ENCODE results near the gene NTF3. TPM values are rescaled to one million over a fixed set of nuclear protein-coding genes. Genes with fewer than 3 reads are reported as not detected.

The NTF3 gene
- total and polyA plus RNA-seq, 2 of the 8 experiments (the other 6 are each of a cell fraction or from before 2014, with no cell fraction given) = 1.4 to 2.3 TPM

DNA sequence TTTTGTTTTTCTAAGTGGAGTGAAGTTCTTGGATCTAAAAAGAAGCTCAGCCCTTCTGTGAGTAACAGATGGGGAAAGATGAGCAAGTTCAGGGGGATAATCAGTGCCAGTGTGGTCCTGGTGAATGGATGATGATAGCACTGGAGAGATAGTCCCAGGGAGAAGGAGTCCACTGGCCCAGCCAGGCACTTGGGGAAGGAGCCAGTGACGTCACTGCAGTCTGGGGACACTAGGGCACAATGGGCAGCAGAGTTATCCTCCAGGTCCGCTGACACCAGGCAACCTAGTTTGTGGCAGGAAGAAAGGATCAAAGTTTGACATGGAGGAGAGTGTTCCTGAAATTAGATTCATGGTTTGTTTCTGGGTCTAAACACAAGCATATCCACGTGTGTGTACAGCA lies 101.5 kb downstream of the NTF3 start:
- Histone ChIP-seq H2AK5ac (ENCODE audit: low read depth, low read length) (no peak overlapping the region), H3K56ac (replicated peaks; ENCODE audit: insufficient read length, low read depth, low read length) (no peak overlapping the region), H2AFZ (ENCODE audit: low read length) (no peak overlapping the region), H2BK20ac (ENCODE audit: low read length) (no peak overlapping the region), H3K14ac (ENCODE audit: insufficient read length) (no peak overlapping the region), H3K4ac (replicated peaks; ENCODE audit: insufficient read length, low read depth, low read length) (no peak overlapping the region), H3K79me2 (ENCODE audit: control insufficient read depth in 1 of 2, insufficient read depth in 2 of 2, low read length in 2 of 2) (no peaks in the 10 kb centered on the region), H3K4me1 (replicated peaks in 1 of 4; ENCODE audit: control insufficient read depth in 3 of 4, insufficient read depth in 4 of 4, low read length in 3 of 4) (peaks cover 0 to 10% (median 2%) of the 10 kb centered on the region in 4 experiments; a peak in 2 of 7 replicates), H4K8ac (ENCODE audit: extremely low read depth, insufficient read depth, low read length) (no peak overlapping the region), H2BK15ac (ENCODE audit: low read length) (no peak overlapping the region), H3K79me1 (ENCODE audit: low read depth, low read length) (no peaks in the 10 kb centered on the region), H3K9me3 (ENCODE audit: insufficient read depth in 2 of 2, low read depth in 1 of 2, low read length in 1 of 2) (no peaks in the 10 kb centered on the region), H3K27ac (ENCODE audit: low read depth, low read length) (no peak overlapping the region), H2BK120ac (replicated peaks; ENCODE audit: low read depth, low read length) (no peak overlapping the region), H3K9ac (replicated peaks in 1 of 4; ENCODE audit: extremely low read depth in 1 of 4, low read depth in 3 of 4, low read length in 3 of 4) (no peak overlapping the region), H3K4me3 (ENCODE audit: extremely low read depth in 1 of 4, insufficient read depth in 2 of 4, low read depth in 3 of 4, low read length in 4 of 4) (no peak overlapping the region), H3K4me2 (ENCODE audit: insufficient read depth in 1 of 2, low read depth in 2 of 2, low read length in 2 of 2) (no peak overlapping the region), H3K23ac (ENCODE audit: insufficient read length) (no peak overlapping the region), H4K5ac (ENCODE audit: insufficient read length, low read depth, low read length) (no peak overlapping the region), H4K91ac (replicated peaks; ENCODE audit: insufficient read length, low read length) (no peak overlapping the region), H3K23me2 (ENCODE audit: low read depth, low read length) (no peaks in the 10 kb centered on the region), H4K20me1 (replicated peaks in 1 of 2; ENCODE audit: control insufficient read depth in 1 of 2, insufficient read depth in 2 of 2, low read length in 2 of 2) (no peaks in the 10 kb centered on the region), H2BK12ac (ENCODE audit: low read depth, low read length) (no peak overlapping the region), H3K36me3 (ENCODE audit: control insufficient read depth in 2 of 4, insufficient read depth in 4 of 4, low read length in 3 of 4) (no peaks in the 10 kb centered on the region), H3K27me3 (replicated peaks in 1 of 4; ENCODE audit: control insufficient read depth in 3 of 4, extremely low read depth in 1 of 4, insufficient read depth in 3 of 4, low read length in 3 of 4) (peaks cover 0 to 2% (median 0%) of the 10 kb centered on the region in 4 experiments; a peak in 2 of 7 replicates), H3K18ac (ENCODE audit: extremely low read depth, low read length) (no peak overlapping the region), H2BK5ac (ENCODE audit: low read depth, low read length) (no peak overlapping the region)
- ChIA-PET POLR2A (ENCODE audit: partially characterized antibody) (no interaction called here), CTCF (ENCODE audit: partially characterized antibody) (interaction anchor here (0.6 to 2.0 kb wide), 3 partner anchors 22 to 49 kb away, joined by 3 to 5 read pairs (median 3); no protein-coding TSS in a partner anchor)
- WGBS, 2 experiments (ENCODE audit: extremely low coverage in 1 of 2, insufficient coverage in 1 of 2, insufficient read length in 1 of 2, insufficient replicate concordance in 2 of 2, low coverage in 1 of 2, low lambda C conversion rate in 2 of 2, missing lambda C conversion rate in 1 of 2) = 67% methylated on average over 3 of the region's 3 CpGs; no CpG with 5 or more reads in 1 of the 2 experiments
- DNase-seq (ENCODE audit: low read depth in 1 of 2, low spot score in 2 of 2) (no peak), FAIRE-seq (no peak)
- TF ChIP-seq ZNF274 (IDR thresholded peaks at IDR 0.05; ENCODE audit: borderline replicate concordance, extremely low read depth, low read length) = no peak
- no peak for TF ChIP-seq GTF2F1 (IDR thresholded peaks at IDR 0.05; ENCODE audit: borderline replicate concordance, low read depth, low read length)
- TF ChIP-seq JUN (IDR thresholded peaks at IDR 0.05; ENCODE audit: low read depth, low read length) = no peak
- TF ChIP-seq, protein P1, sequence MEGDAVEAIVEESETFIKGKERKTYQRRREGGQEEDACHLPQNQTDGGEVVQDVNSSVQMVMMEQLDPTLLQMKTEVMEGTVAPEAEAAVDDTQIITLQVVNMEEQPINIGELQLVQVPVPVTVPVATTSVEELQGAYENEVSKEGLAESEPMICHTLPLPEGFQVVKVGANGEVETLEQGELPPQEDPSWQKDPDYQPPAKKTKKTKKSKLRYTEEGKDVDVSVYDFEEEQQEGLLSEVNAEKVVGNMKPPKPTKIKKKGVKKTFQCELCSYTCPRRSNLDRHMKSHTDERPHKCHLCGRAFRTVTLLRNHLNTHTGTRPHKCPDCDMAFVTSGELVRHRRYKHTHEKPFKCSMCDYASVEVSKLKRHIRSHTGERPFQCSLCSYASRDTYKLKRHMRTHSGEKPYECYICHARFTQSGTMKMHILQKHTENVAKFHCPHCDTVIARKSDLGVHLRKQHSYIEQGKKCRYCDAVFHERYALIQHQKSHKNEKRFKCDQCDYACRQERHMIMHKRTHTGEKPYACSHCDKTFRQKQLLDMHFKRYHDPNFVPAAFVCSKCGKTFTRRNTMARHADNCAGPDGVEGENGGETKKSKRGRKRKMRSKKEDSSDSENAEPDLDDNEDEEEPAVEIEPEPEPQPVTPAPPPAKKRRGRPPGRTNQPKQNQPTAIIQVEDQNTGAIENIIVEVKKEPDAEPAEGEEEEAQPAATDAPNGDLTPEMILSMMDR (IDR thresholded peaks at IDR 0.05; ENCODE audit: control extremely low read depth in 1 of 3, insufficient read depth in 1 of 3, low read depth in 1 of 3, low read length in 3 of 3) = no peak
- no peak for TF ChIP-seq SRF (IDR thresholded peaks at IDR 0.05; ENCODE audit: low read depth, low read length)
- TF ChIP-seq SAP30 (IDR thresholded peaks at IDR 0.05; ENCODE audit: insufficient read depth, insufficient replicate concordance, low read length) = no peak
- no peak for TF ChIP-seq BCL11A (IDR thresholded peaks at IDR 0.05; ENCODE audit: low read depth in 2 of 2, low read length in 2 of 2)
- no peak for TF ChIP-seq BACH1 (IDR thresholded peaks at IDR 0.05; ENCODE audit: low read length)
- no peak for TF ChIP-seq CREB1 (IDR thresholded peaks at IDR 0.05)
- no peak for TF ChIP-seq POLR2A (IDR thresholded peaks at IDR 0.05; ENCODE audit: control extremely low read depth in 1 of 2, low read depth in 2 of 2, low read length in 2 of 2)
- TF ChIP-seq TEAD4 (IDR thresholded peaks at IDR 0.05; ENCODE audit: low read depth, low read length) = no peak
- no peak for TF ChIP-seq GABPA (IDR thresholded peaks at IDR 0.05; ENCODE audit: borderline replicate concordance, insufficient read depth, low read length)
- no peak for TF ChIP-seq CBX5 (IDR thresholded peaks at IDR 0.05; ENCODE audit: low read depth, low read length)
